GM23338 (cell line): ENCODE measurements around the gene MFRP. TPM values are rescaled to one million over a fixed set of nuclear protein-coding genes. Genes with fewer than 3 reads are reported as not detected.

Experiments used
- ATAC-seq: fragments of 200-7000 bp; cut with Tn5 transposase; 3 replicates; pipeline ENCODE4 v1.9.1; 2020
- DNase-seq: peaks from one replicate; pipeline ENCODE4 v3.0.0-alpha.2; 2015; ENCODE audit warnings: low spot score
- H2AFZ ChIP-seq: fragments of 200-600 bp; sonication (generic); 2 replicates; pipeline ENCODE4 v1.8.0; 2016; ENCODE audit warnings: antibody characterized with exemption, mild to moderate bottlenecking, moderate library complexity
- H3F3A ChIP-seq: fragments of 200-600 bp; sonication (generic); replicated peaks from 2 replicates; pipeline ENCODE4 v1.8.0; 2017; ENCODE audit warnings: antibody characterized with exemption, mixed run types, low read depth
- H3K27ac ChIP-seq: fragments of 200-600 bp; sonication (generic); 2 replicates; pipeline ENCODE4 v1.6.1; 2016; ENCODE audit warnings: low read depth
- H3K27me3 ChIP-seq: fragments of 200-600 bp; sonication (generic); 2 replicates; pipeline ENCODE4 v1.8.0; 2016; ENCODE audit warnings: mild to moderate bottlenecking, mixed run types, moderate library complexity; ENCODE audit not compliant: insufficient read depth
- H3K36me3 ChIP-seq: fragments of 200-600 bp; sonication (generic); 2 replicates; pipeline ENCODE4 v1.8.0; 2016; ENCODE audit warnings: mild to moderate bottlenecking; ENCODE audit not compliant: insufficient read depth
- H3K4me1 ChIP-seq: fragments of 200-600 bp; sonication (generic); 2 replicates; pipeline ENCODE4 v1.8.0; 2016; ENCODE audit warnings: mild to moderate bottlenecking, moderate library complexity; ENCODE audit not compliant: insufficient read depth
- H3K4me2 ChIP-seq: fragments of 200-600 bp; sonication (generic); 2 replicates; pipeline ENCODE4 v1.7.1; 2017; ENCODE audit warnings: mixed run types
- H3K4me3 ChIP-seq: fragments of 200-600 bp; sonication (generic); 2 replicates; pipeline ENCODE4 v1.6.1; 2016; ENCODE audit warnings: mixed run types
- H3K79me2 ChIP-seq: fragments of 200-600 bp; sonication (generic); replicated peaks from 2 replicates; pipeline ENCODE4 v1.8.0; 2017; ENCODE audit warnings: mild to moderate bottlenecking; ENCODE audit not compliant: insufficient read depth
- H3K9me2 ChIP-seq: fragments of 200-600 bp; sonication (generic); 2 replicates; pipeline ENCODE4 v1.8.0; 2017; ENCODE audit not compliant: insufficient read depth
- H4K20me1 ChIP-seq: fragments of 200-600 bp; sonication (generic); replicated peaks from 2 replicates; pipeline ENCODE4 v1.8.0; 2017; ENCODE audit warnings: mild to moderate bottlenecking; ENCODE audit not compliant: insufficient read depth
- H3K27ac Mint-ChIP-seq: 2 replicates; pipeline ENCODE4 v1.8.0; 2020; ENCODE audit warnings: inconsistent platforms, mild to moderate bottlenecking, moderate library complexity, mixed read lengths
- H3K27me3 Mint-ChIP-seq: 3 replicates; pipeline ENCODE4 v1.8.0; 2022; ENCODE audit warnings: low read depth, mild to moderate bottlenecking, moderate library complexity, mixed read lengths, inconsistent platforms; ENCODE audit not compliant: insufficient read depth, poor library complexity
- H3K36me3 Mint-ChIP-seq: 3 replicates; pipeline ENCODE4 v1.8.0; 2021; ENCODE audit warnings: low read depth, mild to moderate bottlenecking, inconsistent platforms, moderate library complexity, mixed read lengths
- H3K4me1 Mint-ChIP-seq: 3 replicates; pipeline ENCODE4 v1.8.0; 2020; ENCODE audit warnings: mild to moderate bottlenecking, inconsistent platforms, mixed read lengths
- H3K4me3 Mint-ChIP-seq: 3 replicates; pipeline ENCODE4 v1.8.0; 2021; ENCODE audit warnings: moderate library complexity, mild to moderate bottlenecking, inconsistent platforms, mixed read lengths
- H3K9me3 Mint-ChIP-seq: 3 replicates; pipeline ENCODE4 v1.8.0; 2020; ENCODE audit warnings: moderate library complexity, mild to moderate bottlenecking, inconsistent platforms, mixed read lengths
- CREB1 ChIP-seq: fragments of 250-450 bp; sonication (Bioruptor Pico); IDR thresholded peaks from 2 replicates; pipeline ENCODE4 v1.5.0; 2020; ENCODE audit warnings: low read depth, mild to moderate bottlenecking, moderate library complexity
- CTCF ChIP-seq, 2 experiments: fragments of 200-600 bp in 1 of 2; sonication (generic) in 1 of 2; conservative IDR thresholded peaks; 2 replicates each; pipeline versions ENCODE4 v1.5.1 to v1.6.1; 2016 to 2017; ENCODE audit warnings: antibody characterized with exemption in 2 of 2, low read depth in 2 of 2, mild to moderate bottlenecking in 2 of 2, moderate library complexity in 1 of 2
- EZH2 ChIP-seq: fragments of 200-600 bp; sonication (generic); IDR thresholded peaks from one replicate; pipeline ENCODE4 v1.8.0; 2017; ENCODE audit warnings: antibody characterized with exemption, mild to moderate bottlenecking, low read depth; ENCODE audit not compliant: unreplicated experiment
- EZH2phosphoT487 ChIP-seq: fragments of 200-600 bp; sonication (generic); IDR thresholded peaks from one replicate; pipeline ENCODE4 v1.8.1; 2018; ENCODE audit warnings: antibody characterized with exemption; ENCODE audit not compliant: unreplicated experiment
- JUNB ChIP-seq: IDR thresholded peaks from one replicate; pipeline ENCODE4 v1.6.1; 2016; ENCODE audit warnings: antibody characterized with exemption; ENCODE audit not compliant: unreplicated experiment
- STAT1 ChIP-seq: IDR thresholded peaks from one replicate; pipeline ENCODE4 v1.6.1; 2016; ENCODE audit warnings: antibody characterized with exemption; ENCODE audit not compliant: unreplicated experiment
- ZNF114 ChIP-seq: fragments of 250-450 bp; sonication (Bioruptor Pico); IDR thresholded peaks from 2 replicates; pipeline ENCODE4 v1.5.0; 2020; ENCODE audit warnings: mild to moderate bottlenecking, moderate library complexity
- ZNF331 ChIP-seq: fragments of 250-450 bp; sonication (Bioruptor Pico); IDR thresholded peaks from 2 replicates; pipeline ENCODE4 v1.5.0; 2020; ENCODE audit warnings: low read depth, mild to moderate bottlenecking, moderate library complexity
- polyA plus RNA-seq: library from polyadenylated mRNA; unstranded; fragments of >200 nt; fragmentation: Nextera tagmentation; extraction: Ambion mirVana; gene quantifications from 2 replicates; pipeline ENCODE4 v1.2.1, GENCODE V29; 2016
- total RNA-seq: library from RNA; depleted of rRNA; stranded (reverse); fragments of >200 nt; shearing (Covaris generic); gene quantifications from 2 replicates; pipeline ENCODE4 v1.2.3, GENCODE V29; 2014
- TF ChIP-seq, protein P1 (sequence below): IDR thresholded peaks from one replicate; pipeline ENCODE4 v1.6.1; 2018; ENCODE audit warnings: antibody characterized with exemption; ENCODE audit not compliant: unreplicated experiment

MFRP gene
- total and polyA plus RNA-seq, 2 experiments from 2014 or later = 0.03 TPM; not detected in 1

- Mint-ChIP-seq H3K36me3 (peaks cover 19% of the 10 kb centered on the region), H3K27ac (peak overlapping the region; percentile 85), H3K4me1 (peaks cover 32% of the 10 kb centered on the region), H3K4me3 (peak overlapping the region; percentile 79), H3K9me3 (no peaks in the 10 kb centered on the region; the same call in 2 of the 3 replicates), H3K27me3 (peaks cover 12% of the 10 kb centered on the region)
- Histone ChIP-seq H3K27ac (no peak overlapping the region), H3K9me2 (no peaks in the 10 kb centered on the region), H3K27me3 (peaks cover 25% of the 10 kb centered on the region), H3K4me2 (peak overlapping the region; percentile 100), H3K36me3 (no peaks in the 10 kb centered on the region), H4K20me1 (no peaks in the 10 kb centered on the region; the same call in 1 of the 2 replicates), H3K4me3 (peak overlapping the region; percentile 96), H3F3A (0 out of 2 replicates have a peak, but pooled peaks cover 3% of the 10 kb centered on the region), H3K4me1 (peaks cover 26% of the 10 kb centered on the region), H3K79me2 (no peaks in the 10 kb centered on the region), H2AFZ (peak overlapping the region; percentile 100)
- DNase-seq = peak; percentile 97
- ATAC-seq = peak; percentile 83
- no peak for TF ChIP-seq ZNF114 (CRISPR knock-in tag)
- TF ChIP-seq, protein P1, sequence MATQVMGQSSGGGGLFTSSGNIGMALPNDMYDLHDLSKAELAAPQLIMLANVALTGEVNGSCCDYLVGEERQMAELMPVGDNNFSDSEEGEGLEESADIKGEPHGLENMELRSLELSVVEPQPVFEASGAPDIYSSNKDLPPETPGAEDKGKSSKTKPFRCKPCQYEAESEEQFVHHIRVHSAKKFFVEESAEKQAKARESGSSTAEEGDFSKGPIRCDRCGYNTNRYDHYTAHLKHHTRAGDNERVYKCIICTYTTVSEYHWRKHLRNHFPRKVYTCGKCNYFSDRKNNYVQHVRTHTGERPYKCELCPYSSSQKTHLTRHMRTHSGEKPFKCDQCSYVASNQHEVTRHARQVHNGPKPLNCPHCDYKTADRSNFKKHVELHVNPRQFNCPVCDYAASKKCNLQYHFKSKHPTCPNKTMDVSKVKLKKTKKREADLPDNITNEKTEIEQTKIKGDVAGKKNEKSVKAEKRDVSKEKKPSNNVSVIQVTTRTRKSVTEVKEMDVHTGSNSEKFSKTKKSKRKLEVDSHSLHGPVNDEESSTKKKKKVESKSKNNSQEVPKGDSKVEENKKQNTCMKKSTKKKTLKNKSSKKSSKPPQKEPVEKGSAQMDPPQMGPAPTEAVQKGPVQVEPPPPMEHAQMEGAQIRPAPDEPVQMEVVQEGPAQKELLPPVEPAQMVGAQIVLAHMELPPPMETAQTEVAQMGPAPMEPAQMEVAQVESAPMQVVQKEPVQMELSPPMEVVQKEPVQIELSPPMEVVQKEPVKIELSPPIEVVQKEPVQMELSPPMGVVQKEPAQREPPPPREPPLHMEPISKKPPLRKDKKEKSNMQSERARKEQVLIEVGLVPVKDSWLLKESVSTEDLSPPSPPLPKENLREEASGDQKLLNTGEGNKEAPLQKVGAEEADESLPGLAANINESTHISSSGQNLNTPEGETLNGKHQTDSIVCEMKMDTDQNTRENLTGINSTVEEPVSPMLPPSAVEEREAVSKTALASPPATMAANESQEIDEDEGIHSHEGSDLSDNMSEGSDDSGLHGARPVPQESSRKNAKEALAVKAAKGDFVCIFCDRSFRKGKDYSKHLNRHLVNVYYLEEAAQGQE = no peak
- no peak for TF ChIP-seq STAT1
- peak; percentile 83 to 94 for TF ChIP-seq CTCF (conservative IDR thresholded peaks at IDR 0.05; ENCODE audit: low read depth in 2 of 2)
- no peak for TF ChIP-seq EZH2
- TF ChIP-seq CREB1 (CRISPR knock-in tag) = peak; percentile 77
- TF ChIP-seq EZH2phosphoT487 = no peak
Measured at GRCh38 chr11:119356349-119357031, 10.0 kb upstream of the MFRP start.

DNA sequence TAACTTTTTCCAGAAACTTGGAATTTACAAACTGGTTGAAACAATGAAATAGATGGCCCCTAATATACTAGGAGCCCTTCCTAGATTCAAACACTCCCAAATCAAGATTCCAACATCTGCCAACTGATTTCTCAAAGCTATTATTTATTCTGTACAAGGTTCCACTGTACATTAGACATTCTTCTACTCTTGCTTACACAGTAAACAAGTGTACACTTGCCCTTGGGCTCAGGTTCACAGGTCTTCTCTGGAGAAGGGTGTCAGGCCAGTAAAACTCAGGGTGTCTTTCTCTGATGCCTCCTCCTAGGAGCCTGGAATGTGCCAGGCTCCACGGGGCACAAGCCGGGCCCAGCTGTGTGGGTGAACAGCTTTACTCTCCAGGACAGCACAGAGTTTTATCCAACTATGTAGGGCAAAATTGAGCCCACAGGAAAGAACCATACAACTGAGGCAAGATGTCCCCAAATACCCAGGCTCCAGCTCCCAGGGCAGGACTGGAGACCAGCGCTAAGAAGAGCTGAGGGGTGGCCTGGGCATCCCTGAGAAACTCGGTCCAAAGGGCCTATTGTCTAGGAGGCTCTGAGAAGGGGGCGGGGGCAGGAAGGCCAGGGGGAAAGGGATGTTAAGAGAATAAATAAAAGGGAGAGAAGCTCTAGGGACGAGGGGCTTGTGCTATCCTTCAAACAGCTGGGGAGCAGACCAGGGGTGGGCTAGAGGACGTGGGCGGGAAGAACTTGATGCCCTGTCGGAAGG, 8.8 kb upstream of the MFRP start:
- H3F3A ChIP-seq = 0 out of 2 replicates have a peak, but pooled peaks cover 3% of the 10 kb centered on the region
- no peaks in the 10 kb centered on the region for H3K36me3 ChIP-seq
- Mint-ChIP-seq H3K36me3 (peaks cover 19% of the 10 kb centered on the region), H3K4me3 (0 out of 3 replicates have a peak overlapping the region, but pooled peaks have one; percentile 19), H3K27ac (no peak overlapping the region), H3K27me3 (peaks cover 14% of the 10 kb centered on the region), H3K9me3 (no peaks in the 10 kb centered on the region; the same call in 2 of the 3 replicates), H3K4me1 (peaks cover 25% of the 10 kb centered on the region)
- ATAC-seq (no peak), DNase-seq (no peak)
- no peak overlapping the region for H3K27ac ChIP-seq
- H3K4me1 ChIP-seq = peaks cover 14% of the 10 kb centered on the region; the same call in 1 of the 2 replicates
- no peak overlapping the region for H3K4me3 ChIP-seq
- no peaks in the 10 kb centered on the region for H3K79me2 ChIP-seq
- H3K4me2 ChIP-seq = peak overlapping the region; percentile 100
- no peaks in the 10 kb centered on the region; the same call in 1 of the 2 replicates for H4K20me1 ChIP-seq
- no peaks in the 10 kb centered on the region for H3K9me2 ChIP-seq
- peaks cover 25% of the 10 kb centered on the region for H3K27me3 ChIP-seq
- H2AFZ ChIP-seq = no peak overlapping the region
- TF ChIP-seq JUNB = no peak
- no peak for TF ChIP-seq EZH2phosphoT487
- TF ChIP-seq ZNF331 = no peak
